ENCODE measurements around the gene S100A6. TPM values are rescaled to one million over a fixed set of nuclear protein-coding genes. Genes with fewer than 3 reads are reported as not detected.

The S100A6 gene
- total RNA-seq, 1 donor from 2014 or later = 562 TPM

DNA sequence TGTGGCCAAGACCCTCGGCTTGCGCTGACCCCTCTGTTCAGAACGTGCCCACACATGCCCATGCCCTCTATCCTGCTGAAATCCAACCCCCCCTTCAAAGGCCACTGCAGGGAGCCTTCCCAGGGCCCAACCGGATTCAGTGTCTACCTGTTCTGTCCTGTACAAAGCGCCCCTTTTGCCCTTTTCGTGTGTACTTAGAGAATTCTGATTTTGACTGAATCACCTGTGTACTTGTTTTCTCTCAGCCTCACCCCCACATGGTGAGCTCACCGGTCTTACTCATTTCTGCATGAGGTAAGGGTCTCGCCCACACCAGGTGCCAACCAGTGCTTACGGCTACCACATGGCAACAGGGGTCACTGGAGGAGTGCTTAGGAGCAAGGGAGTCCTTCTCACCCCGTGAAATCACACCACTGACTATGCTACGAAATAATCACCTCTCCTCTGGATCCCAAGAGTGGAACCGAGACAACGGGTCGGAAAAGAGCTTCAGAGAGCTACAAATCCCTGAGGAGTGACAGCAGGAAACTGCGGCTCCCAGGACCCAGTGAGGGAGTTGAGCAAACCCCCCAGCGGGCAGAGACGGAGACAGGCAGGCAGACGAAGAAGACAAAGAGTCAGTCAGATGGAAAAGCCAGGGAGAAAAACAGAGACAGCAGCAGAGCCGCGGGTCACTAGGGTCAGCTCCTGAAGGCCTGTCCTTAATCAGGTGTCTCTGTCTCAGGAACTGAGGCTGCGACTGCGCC lies 32.0 kb upstream of the S100A6 start:
- intact Hi-C loops (cut with DNase I) = loop anchor here (1.0 to 5.0 kb wide), 2 partner anchors 34 to 55 kb away; no protein-coding TSS in a partner anchor
- Histone ChIP-seq H3K9me3 (no peaks in the 10 kb centered on the region), H3K4me3 (peak overlapping the region; percentile 22 to 28), H3K27ac (peak overlapping the region; percentile 98), H3K27me3 (no peaks in the 10 kb centered on the region), H3K4me1 (peaks cover 34% of the 10 kb centered on the region), H3K36me3 (no peaks in the 10 kb centered on the region)
- peak in 1 of 2 donors; percentile 89 for DNase-seq (ENCODE audit: extremely low spot score in 2 of 2)
- TF ChIP-seq, protein P1, sequence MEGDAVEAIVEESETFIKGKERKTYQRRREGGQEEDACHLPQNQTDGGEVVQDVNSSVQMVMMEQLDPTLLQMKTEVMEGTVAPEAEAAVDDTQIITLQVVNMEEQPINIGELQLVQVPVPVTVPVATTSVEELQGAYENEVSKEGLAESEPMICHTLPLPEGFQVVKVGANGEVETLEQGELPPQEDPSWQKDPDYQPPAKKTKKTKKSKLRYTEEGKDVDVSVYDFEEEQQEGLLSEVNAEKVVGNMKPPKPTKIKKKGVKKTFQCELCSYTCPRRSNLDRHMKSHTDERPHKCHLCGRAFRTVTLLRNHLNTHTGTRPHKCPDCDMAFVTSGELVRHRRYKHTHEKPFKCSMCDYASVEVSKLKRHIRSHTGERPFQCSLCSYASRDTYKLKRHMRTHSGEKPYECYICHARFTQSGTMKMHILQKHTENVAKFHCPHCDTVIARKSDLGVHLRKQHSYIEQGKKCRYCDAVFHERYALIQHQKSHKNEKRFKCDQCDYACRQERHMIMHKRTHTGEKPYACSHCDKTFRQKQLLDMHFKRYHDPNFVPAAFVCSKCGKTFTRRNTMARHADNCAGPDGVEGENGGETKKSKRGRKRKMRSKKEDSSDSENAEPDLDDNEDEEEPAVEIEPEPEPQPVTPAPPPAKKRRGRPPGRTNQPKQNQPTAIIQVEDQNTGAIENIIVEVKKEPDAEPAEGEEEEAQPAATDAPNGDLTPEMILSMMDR (IDR thresholded peaks at IDR 0.05) = no peak
- TF ChIP-seq POLR2AphosphoS5 (IDR thresholded peaks at IDR 0.05; ENCODE audit: insufficient read depth in 1 of 2, low read depth in 1 of 2) = no peak
- no peak for TF ChIP-seq POLR2A (IDR thresholded peaks at IDR 0.05)

DNA sequence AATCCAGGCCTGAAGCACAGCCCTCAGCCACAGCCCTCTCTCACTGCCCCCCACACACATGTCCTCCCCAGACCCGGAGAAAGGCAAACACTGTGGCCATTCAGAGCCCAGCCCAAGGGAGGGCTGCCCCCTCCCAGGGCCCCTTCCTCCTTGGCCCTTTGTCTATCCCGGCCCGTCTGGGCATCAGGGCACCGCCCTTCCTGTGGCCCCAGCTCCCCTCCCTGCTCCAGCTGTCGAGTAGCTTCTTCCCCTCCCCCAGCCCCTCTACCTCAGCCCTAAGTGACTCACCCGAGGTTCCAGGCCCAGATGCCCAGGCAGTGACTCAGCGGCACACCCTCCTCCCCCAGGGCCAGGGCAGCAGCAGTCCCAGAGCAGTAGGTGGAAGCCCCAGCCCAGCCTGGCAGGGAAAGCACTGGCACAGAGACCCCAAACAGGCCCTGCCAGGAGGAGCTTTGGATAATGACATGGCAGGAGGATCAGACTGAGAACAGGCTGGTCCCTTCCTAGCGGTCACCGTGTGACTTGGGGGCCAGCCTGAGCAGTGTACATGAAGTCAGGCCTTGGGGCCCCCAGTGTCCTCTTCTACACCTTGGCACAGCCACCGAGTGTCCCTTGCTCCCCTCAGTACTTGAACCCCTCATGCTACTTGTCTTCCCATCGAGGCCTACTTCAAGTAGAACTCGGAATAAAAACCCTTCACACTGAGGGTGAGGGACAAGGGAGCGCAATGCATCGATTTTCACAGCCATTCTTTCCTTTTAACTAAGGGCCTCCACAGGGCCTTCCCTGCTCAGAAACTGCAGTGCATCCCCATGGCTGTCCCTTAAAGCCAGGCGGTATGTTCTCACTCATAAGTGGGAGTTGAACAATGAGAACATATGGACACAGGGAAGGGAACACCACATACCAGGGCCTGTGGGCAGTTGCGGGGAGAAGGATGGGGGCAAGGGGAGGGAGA lies 30.9 kb upstream of the S100A6 start:
- peaks cover 34% of the 10 kb centered on the region for H3K4me1 ChIP-seq

DNA sequence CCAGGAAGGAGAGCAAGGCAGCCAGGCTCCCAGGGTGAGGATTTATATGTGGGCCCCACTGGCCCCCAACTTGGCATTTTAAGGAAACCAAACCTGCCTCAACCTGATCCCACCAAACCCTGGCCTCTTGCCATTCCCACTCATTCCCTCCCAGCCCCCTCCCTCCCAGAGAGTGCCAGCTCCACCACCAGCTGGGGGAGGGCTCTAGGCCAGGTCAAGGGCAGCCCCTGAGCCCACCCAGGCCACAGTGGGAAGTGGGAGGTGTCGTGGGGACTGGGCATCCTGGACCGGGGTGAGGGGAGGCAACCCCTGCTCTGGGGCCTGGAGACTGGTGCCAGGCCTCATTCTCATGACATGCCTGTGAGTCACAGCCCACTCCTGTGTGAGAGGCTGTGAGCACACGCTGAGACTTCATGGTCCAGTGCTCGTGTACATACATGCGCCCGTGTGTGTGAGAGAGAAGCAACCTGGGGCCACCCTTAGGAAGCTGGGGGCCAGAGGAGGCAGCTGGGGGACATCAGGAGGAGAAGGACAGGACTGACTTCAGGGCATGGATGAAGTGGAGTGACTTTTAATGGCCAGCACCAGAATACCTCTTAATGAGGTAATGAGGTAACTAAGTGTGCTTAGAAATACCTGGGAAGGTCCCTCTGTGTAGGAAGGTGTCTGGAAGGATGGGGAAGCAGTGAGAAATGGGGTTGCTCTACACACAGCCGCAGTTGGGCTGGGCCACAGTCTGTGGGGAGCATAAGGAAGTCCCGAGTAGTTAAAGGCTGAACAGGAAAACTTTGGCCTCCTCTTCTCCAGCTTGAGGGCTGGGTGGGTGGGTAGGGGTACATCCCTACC lies 30.0 kb upstream of the S100A6 start, which contains the start of gene S100A2:
S100A2 (minus strand) TSS at position 316 of the 846 bp plus-strand sequence. CDS start 1,967 bp downstream, outside the sequence.
- Histone ChIP-seq H3K27ac (peak within 1 kb of the TSS; percentile 98), H3K9me3 (no peaks in the 10 kb centered on the region), H3K4me3 (peak within 1 kb of the TSS; percentile 9 to 36), H3K27me3 (no peaks in the 10 kb centered on the region), H3K4me1 (peaks cover 34% of the 10 kb centered on the region), H3K36me3 (no peaks in the 10 kb centered on the region)
- intact Hi-C loops (cut with DNase I) = loop anchor here (5.0 kb wide), 1 partner anchor 53 kb away; no protein-coding TSS in a partner anchor
- TF ChIP-seq, protein P1 (IDR thresholded peaks at IDR 0.05) = no peak
- TF ChIP-seq POLR2A (IDR thresholded peaks at IDR 0.05) = no peak
- TF ChIP-seq POLR2AphosphoS5 (IDR thresholded peaks at IDR 0.05; ENCODE audit: insufficient read depth in 1 of 2, low read depth in 1 of 2) = peak; percentile 29 to 77
- peak in 1 of 2 donors; percentile 92 for DNase-seq (ENCODE audit: extremely low spot score in 2 of 2)

More for the DNA sequence above, 30.9 kb upstream of the S100A6 start:
- Histone ChIP-seq H3K27me3 (no peaks in the 10 kb centered on the region), H3K36me3 (no peaks in the 10 kb centered on the region), H3K27ac (peak overlapping the region; percentile 98), H3K4me3 (peak overlapping the region; percentile 3 to 9), H3K9me3 (no peaks in the 10 kb centered on the region)
- peak in 1 of 2 donors; percentile 11 for TF ChIP-seq POLR2A (IDR thresholded peaks at IDR 0.05)
- peak; percentile 86 to 92 for TF ChIP-seq POLR2AphosphoS5 (IDR thresholded peaks at IDR 0.05; ENCODE audit: insufficient read depth in 1 of 2, low read depth in 1 of 2)
- TF ChIP-seq, protein P1 (IDR thresholded peaks at IDR 0.05) = no peak
- intact Hi-C loops (cut with DNase I) = loop anchor here (5.0 kb wide), 1 partner anchor 54 kb away; no protein-coding TSS in a partner anchor
- DNase-seq (ENCODE audit: extremely low spot score in 2 of 2) = peak in 1 of 2 donors; percentile 99

DNA sequence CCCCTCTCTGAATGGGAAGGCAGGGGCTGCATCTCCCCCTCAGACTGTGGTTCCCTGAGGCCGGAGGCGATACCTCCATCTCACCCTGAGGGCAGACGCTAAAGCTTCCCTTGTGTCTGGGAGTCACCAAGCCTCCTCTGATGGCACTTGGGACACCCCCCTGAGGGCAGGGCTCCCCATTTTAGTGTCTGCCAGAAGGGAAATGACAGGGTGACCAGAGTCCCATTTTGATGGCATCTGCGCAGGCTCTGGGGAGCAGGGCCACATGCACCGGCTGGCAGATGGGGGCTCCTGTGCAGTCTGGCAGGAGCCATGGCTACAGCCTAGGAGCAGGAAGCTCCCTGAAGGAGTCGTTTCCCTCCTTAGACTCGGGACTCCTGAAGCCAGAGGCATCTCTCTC lies 28.2 kb upstream of the S100A6 start:
- Histone ChIP-seq H3K27me3 (no peaks in the 10 kb centered on the region), H3K4me1 (peaks cover 34% of the 10 kb centered on the region), H3K9me3 (no peaks in the 10 kb centered on the region), H3K4me3 (peak overlapping the region; percentile 9 to 36), H3K27ac (peak overlapping the region; percentile 98), H3K36me3 (no peaks in the 10 kb centered on the region)
- no peak for TF ChIP-seq POLR2A (IDR thresholded peaks at IDR 0.05)
- TF ChIP-seq, protein P1 (IDR thresholded peaks at IDR 0.05) = no peak
- TF ChIP-seq POLR2AphosphoS5 (IDR thresholded peaks at IDR 0.05; ENCODE audit: insufficient read depth in 1 of 2, low read depth in 1 of 2) = no peak
- no peak for DNase-seq (ENCODE audit: extremely low spot score in 2 of 2)
- intact Hi-C loops (cut with DNase I) = loop anchor here (2.0 kb wide), 1 partner anchor 15 kb away; the partner anchor contains the start of gene S100A3
